LNCaP clone FGC (cell line): ENCODE measurements around the gene CHAD.
"Not testable (repeated sequence)": the region's sequence is repeated elsewhere in the genome, so short reads cannot be mapped to it uniquely, and the experiment has no call there.

Experiments used
- DNase-seq: peaks from one replicate; pipeline ENCODE4 v3.0.0-alpha.2; 2011; ENCODE audit warnings: low read depth
- H3K4me3 ChIP-seq: 2 replicates; pipeline ENCODE4 v1.5.1; 2011; ENCODE audit warnings: mild to moderate bottlenecking, low read depth, low read length, control low read depth
- TF ChIP-seq, protein P1 (sequence below): IDR thresholded peaks from 2 replicates; pipeline ENCODE4 v1.5.1; 2012; ENCODE audit warnings: mild to moderate bottlenecking; ENCODE audit not compliant: control insufficient read depth, insufficient read depth; ENCODE audit errors: extremely low read depth

The CHAD gene

DNA sequence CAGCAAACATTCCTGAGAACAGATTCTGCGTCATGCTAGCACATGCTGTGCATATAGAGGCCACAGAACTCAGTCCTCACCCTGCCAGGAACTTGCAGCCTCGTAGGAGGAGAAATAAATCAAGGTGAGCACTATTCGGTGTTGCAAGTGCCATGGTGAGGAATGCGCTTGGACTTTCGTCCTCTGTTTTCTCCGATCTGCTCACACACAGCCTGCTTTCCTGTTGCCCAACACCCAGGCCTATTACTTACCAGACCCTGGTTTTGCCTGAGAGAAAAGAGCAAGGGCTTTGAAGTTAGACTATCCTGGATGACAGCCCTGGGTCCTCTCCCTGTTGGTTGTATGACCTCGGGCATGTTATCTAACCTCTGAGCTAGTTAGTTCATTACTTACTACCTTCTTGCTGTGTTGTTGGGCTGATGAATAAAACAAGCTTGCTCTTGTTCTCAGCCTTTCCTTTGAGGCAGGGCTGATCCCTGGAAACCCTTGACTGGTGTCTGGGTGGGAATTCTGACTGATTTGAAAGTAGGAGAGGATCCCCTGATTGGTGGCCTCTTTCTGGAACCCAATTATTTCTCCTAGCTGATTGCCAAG, 39.8 kb downstream of the CHAD start:
- TF ChIP-seq, protein P1, sequence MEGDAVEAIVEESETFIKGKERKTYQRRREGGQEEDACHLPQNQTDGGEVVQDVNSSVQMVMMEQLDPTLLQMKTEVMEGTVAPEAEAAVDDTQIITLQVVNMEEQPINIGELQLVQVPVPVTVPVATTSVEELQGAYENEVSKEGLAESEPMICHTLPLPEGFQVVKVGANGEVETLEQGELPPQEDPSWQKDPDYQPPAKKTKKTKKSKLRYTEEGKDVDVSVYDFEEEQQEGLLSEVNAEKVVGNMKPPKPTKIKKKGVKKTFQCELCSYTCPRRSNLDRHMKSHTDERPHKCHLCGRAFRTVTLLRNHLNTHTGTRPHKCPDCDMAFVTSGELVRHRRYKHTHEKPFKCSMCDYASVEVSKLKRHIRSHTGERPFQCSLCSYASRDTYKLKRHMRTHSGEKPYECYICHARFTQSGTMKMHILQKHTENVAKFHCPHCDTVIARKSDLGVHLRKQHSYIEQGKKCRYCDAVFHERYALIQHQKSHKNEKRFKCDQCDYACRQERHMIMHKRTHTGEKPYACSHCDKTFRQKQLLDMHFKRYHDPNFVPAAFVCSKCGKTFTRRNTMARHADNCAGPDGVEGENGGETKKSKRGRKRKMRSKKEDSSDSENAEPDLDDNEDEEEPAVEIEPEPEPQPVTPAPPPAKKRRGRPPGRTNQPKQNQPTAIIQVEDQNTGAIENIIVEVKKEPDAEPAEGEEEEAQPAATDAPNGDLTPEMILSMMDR: no peak
- H3K4me3 ChIP-seq: no peak overlapping the region
- no peak for DNase-seq

DNA sequence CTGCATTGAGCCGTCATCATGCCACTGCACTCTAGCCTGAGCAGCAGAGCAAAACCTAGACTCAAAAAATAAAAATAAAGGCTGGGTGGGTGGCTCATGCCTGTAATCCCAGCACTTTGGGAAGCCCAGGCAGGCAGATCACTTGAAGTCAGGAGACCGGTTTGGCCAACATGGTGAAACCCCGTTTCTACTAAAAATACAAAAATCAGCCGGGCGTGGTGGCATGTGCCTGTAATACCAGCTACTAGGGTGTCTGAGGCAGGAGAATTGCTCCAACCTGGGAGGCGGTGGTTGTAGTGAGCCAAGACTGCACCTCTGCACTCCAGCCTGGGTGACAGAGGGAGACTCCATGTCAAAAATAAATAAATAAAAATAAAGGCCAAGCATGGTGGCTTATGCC, 40.6 kb downstream of the CHAD start:
- DNase-seq, H3K4me3 ChIP-seq: not testable (repeated sequence)

DNA sequence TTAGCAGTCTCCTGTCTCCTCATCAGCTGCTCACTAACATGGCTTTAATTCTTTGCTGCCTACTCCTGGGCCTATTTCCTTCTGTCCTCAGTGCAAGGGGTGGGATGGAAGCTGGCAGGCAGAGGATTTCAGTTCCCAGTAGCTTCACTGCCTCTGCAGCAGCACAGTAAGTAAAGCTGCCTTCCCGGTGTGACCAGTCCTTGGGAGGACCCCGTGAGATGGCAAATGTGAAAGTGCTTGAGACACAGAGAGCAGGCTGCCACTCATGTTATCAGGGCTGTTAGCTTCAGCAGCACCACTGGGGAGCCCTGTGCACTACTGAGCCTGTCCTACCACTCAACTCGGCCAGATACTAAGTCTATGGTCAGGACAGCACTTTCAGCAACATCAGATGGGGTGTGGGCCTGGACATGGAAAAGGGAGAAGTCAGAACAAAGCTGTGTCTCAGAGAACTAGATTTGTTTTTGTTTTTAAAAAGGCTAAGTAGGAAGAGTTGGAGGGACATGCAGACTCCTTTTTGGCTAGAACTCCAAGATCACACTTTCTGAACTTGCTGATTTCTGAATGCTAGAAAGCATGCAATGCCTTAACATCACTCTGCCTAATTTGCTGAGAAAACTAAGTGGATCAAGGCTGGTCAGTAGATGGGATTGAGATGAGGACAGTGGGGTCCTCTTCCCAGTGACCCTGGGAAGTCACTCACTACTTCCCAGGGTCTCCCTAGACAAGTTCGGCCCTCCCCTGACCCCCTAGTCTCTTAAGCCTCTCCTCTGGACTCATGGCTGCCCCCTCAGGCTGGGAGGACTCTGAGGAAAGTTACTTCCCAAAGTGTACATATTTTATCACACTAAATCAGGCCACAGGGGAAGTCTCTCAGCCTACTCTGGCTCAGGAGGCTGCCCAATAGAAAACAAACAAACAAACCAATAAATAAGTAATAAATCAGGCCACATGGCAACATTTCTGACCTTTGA, 41.6 kb downstream of the CHAD start:
- TF ChIP-seq, protein P1: peak; percentile 30
- peak overlapping the region; percentile 57 for H3K4me3 ChIP-seq
- DNase-seq: no peak

DNA sequence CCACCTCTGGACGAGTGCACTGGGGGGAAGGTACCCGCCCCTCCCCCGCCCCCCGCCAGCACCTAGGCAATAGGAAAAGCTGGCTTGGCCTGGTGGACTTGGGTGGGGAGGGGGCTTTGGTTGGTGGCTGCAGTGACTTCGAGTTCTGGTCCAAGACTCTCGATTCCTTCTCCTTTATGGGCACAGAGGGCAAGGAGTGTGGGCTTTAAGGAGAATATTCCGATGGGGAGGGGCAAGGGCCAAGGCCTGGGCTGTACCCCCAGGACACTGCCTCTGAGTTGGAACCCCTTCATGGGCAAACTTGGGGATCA, 42.3 kb downstream of the CHAD start:
- DNase-seq: no peak
- peak overlapping the region; percentile 57 for H3K4me3 ChIP-seq

DNA sequence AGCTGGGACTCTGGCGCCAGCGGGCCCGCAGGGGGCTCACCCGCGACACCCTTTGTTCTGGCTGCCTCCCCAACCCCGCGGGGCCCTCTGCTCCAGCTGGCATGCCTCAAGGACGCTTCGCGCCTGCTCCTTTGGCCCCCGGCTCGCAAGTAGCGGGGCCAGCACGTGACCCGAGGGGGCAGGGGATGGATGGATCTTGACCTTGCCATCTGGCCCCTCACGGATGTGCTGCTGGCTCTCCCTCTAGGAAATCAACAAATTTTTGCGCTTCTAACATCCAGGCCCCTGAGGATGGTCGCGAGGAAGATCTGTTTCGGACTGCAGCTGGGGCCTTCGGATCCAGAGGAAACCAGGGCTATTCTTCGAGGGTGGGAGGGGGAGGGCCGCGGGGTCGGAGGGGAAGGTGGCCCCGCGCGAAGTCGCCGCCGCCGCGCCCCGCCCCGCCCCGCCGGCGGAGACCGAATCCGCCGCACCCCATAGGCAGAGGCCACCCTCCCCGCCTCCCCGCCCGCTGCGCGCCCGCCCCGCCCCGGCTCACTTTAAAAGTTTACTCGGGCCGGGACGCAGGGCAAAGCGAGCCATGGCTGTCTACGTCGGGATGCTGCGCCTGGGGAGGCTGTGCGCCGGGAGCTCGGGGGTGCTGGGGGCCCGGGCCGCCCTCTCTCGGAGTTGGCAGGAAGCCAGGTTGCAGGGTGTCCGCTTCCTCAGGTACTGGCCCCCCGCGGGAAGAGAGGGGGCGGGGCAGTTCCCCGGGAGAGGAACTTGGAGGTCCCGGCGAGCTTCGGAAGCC, 42.8 kb downstream of the CHAD start, which contains the start of gene ACSF2:
Gene ACSF2, plus strand, starts transcription at position 537 of the 790 bp plus-strand sequence. Its CDS starts 44 bp downstream, at position 581.
- TF ChIP-seq, protein P1: no peak
- H3K4me3 ChIP-seq: peak within 1 kb of the TSS; percentile 57
- no peak for DNase-seq

More for the DNA sequence above, 42.3 kb downstream of the CHAD start:
- TF ChIP-seq, protein P1: no peak

DNA sequence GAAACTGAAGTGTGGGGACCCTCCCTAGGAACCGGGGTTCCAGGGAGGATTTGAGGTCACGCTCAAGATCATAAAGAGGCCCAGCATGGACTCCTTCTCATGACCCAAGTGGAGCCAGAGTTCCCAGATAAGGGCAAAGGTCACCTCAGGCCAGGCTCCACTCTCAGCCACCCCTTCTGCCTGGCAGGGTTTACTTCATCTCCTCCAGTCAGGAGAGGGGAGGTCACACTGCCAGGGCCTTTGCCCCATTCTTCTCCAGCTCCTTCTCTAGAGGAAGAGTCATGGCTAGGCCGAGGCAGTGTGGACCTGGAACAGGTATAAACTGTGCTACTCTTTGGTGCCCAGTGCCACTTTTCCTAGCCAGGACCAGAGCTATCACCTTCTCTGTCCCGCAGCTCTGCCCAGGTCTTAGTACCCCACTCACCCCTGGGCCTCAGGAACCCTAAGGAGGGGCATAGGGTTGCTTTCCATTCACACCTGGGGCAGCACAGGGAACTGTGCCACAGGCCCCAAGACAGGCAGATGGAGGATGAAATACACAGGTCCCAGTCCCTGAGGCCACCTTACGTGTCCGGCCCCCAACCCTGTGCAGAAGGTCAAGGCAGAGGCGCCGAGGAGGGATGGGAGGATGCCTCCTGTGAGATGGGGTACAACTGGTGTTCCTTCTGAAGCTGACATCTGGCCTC, 43.5 kb downstream of the CHAD start:
- peak overlapping the region; percentile 57 for H3K4me3 ChIP-seq
- DNase-seq: no peak
- TF ChIP-seq, protein P1: no peak
